Activated T-helper 2 cell treated with anti-CD3 and anti-CD28 coated beads, Interferon-gamma antibody, Interleukin-2, Interleukin-4, amounts not matched to agents 10 μg/mL and 5 μg/mL and 100 μg/mL, durations not matched to agents 14 hours and 24 hours and 36 hours (primary cell): ENCODE data around the gene CCNY. TPM values are rescaled to one million over a fixed set of nuclear protein-coding genes. Genes with fewer than 3 reads are reported as not detected.
A peak's percentile ranks its signal among the peaks of the same experiment; 100 is the strongest.

ENCODE experiments used
- DNase-seq: peaks from one replicate; pipeline ENCODE4 v3.0.0; 2021; ENCODE audit warnings: low spot score
- H3K27ac Mint-ChIP-seq: one replicate; pipeline ENCODE4 v1.8.0; 2021; ENCODE audit warnings: mixed read lengths
- H3K27me3 Mint-ChIP-seq: one replicate; pipeline ENCODE4 v1.8.0; 2021; ENCODE audit warnings: low read depth, mixed read lengths
- H3K36me3 Mint-ChIP-seq: one replicate; pipeline ENCODE4 v1.8.0; 2021; ENCODE audit warnings: low read depth, mixed read lengths
- H3K4me1 Mint-ChIP-seq: one replicate; pipeline ENCODE4 v1.8.0; 2021; ENCODE audit warnings: low read depth, mixed read lengths
- H3K4me3 Mint-ChIP-seq: one replicate; pipeline ENCODE4 v1.8.0; 2021; ENCODE audit warnings: low read depth, mild to moderate bottlenecking, moderate library complexity, mixed read lengths
- H3K9me3 Mint-ChIP-seq: one replicate; pipeline ENCODE4 v1.8.0; 2021; ENCODE audit warnings: mixed read lengths
- intact Hi-C: fragments of 100-400 bp; cut with micrococcal nuclease; formaldehyde crosslinking; loops from one replicate; pipeline ENCODE4 v1.15.1; 2023
- total RNA-seq: library from RNA; stranded (reverse); gene quantifications from 2 replicates; pipeline ENCODE4 v1.2.3, GENCODE V29; 2022

The CCNY gene
- total RNA-seq, 1 donor from 2014 or later, result 60.4 TPM

DNA sequence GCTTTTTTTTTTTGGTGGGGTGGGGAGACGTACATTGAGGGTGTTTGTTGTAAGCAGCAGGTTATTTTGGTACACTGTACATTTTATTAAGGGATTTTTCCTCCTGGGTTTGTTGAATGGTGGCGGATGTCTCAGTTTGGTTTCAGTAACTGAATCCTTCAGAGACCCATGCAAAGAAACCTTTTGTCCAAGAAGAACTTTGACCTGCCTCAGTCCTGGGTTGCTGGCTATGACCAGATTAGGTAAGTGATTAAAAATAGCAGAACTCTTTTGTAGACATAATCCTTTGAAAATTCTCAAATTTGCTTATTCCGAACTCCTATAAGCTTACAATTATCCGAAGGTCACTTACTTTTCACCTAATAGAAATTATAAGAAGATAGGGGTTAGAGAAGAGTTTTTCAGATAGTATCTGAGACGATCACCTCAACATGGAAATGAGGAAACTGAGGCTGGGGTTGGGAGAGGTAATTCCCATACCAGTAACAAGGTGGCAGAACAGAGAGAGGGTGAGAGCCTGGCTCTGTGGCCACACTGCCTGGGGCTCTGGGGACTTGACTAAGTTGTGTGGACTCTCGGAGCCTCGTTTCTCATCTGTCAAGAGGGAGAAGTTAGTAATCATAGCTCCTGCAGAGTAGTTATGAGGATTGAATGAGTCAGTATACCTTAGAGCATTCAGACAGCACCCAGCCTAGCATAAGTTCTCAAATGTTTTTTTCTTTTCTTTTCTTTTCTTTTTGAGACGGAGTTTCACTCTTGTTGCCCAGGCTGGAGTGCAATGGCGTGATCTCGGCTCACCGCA lies 87.4 kb downstream of the CCNY start:
- H3K4me1 Mint-ChIP-seq, result peaks cover 15% of the 10 kb centered on the region
- no peaks in the 10 kb centered on the region for H3K27me3 Mint-ChIP-seq
- H3K4me3 Mint-ChIP-seq, result no peak overlapping the region
- H3K36me3 Mint-ChIP-seq, result no peaks in the 10 kb centered on the region
- no peak overlapping the region for H3K27ac Mint-ChIP-seq
- no peaks in the 10 kb centered on the region for H3K9me3 Mint-ChIP-seq
- no peak for DNase-seq
- intact Hi-C loops, result no loop called here

DNA sequence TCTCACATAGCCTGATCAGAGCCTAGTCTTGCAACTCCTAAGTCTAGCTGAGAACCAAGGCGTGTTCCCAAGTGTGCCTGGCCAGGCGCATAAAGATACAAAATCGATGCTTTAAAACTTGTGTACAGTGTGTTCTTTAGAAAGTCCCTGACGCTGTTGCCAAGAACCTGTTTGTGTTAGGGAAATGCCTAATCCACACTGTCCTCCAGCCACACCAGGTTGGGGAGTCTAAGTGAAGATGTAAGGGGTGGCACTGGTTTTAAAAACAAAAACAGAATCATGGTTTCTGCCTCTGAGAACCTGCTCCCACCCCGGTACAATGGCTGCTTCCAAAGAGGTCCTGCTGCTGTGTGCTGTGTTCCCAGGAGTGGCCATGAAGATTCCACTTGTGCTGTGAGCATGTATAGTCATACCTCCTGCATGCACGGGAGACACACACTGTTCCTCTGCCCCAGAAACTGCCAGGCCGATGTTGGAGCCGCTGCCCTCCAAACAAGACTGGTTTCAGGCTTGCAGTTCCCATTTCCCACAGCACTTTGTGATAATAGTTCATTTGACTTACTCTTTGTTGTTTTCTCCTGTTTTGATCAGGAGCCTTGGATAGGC lies 88.5 kb downstream of the CCNY start:
- intact Hi-C loops, result no loop called here
- Mint-ChIP-seq H3K4me3 (no peak overlapping the region), H3K4me1 (peaks cover 14% of the 10 kb centered on the region), H3K27ac (no peak overlapping the region), H3K27me3 (no peaks in the 10 kb centered on the region), H3K9me3 (no peaks in the 10 kb centered on the region), H3K36me3 (no peaks in the 10 kb centered on the region)
- DNase-seq, result no peak

DNA sequence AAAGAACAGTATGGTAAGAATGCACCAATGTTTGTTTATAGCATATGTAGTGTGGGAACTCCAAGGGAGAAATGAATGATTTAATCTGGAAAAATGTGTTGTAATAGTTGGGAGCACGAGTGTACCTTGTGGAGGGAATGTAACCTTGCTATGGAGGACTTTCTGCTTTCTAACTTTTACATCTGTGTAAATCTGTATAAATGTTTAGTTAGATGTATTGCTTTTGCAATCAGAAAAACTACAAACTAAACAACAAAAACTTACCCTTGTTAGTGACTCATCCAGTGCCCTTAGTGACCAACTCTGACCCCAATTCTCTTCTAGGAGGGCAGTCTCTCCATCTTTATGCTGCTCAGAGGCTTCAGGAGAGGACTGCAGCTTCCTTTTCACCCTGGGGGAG lies 89.3 kb downstream of the CCNY start:
- H3K9me3 Mint-ChIP-seq, result no peaks in the 10 kb centered on the region
- peaks cover 8% of the 10 kb centered on the region for H3K4me1 Mint-ChIP-seq
- H3K4me3 Mint-ChIP-seq, result no peak overlapping the region
- intact Hi-C loops, result no loop called here
- DNase-seq, result no peak
- no peaks in the 10 kb centered on the region for H3K36me3 Mint-ChIP-seq
- no peak overlapping the region for H3K27ac Mint-ChIP-seq
- no peaks in the 10 kb centered on the region for H3K27me3 Mint-ChIP-seq

DNA sequence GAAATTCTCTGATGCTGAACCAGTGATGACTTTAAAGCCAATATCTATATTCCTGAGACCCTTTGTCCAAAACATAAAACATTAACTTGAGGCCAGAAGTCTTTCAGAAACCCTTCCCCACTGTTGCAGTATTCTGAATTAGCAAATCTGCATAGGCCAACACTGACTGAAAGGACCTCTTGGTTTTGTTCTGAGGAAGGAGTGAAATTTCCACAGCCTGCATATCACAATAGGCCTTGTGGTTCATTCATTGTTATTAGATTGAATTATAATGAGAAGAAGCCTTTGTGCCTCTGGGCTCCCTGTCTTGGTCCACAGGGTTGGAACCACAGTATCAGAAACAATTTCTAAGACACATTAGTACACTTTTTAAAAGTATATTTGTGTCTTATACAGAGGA lies 90.3 kb downstream of the CCNY start:
- intact Hi-C loops, result no loop called here
- no peak overlapping the region for H3K27ac Mint-ChIP-seq
- no peaks in the 10 kb centered on the region for H3K27me3 Mint-ChIP-seq

DNA sequence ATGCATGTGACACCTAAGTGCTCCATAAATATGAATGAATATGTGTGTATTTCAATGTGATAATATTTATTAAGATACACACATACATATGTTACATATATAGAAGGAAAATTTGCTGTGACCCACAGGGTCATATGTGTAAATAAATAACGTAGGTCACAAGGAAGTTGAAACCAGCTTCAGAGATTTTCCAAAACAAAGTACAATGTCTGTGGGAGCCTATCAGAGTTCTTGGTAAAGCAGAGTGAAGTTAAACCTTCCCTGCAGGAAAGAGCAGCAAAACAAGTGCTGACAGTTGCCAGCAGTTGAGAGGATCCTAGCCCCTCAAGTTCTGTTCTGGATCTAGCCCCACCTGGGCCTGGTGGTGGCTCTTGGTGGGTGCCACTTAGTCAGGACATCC lies 91.2 kb downstream of the CCNY start:
- H3K4me1 Mint-ChIP-seq, result peaks cover 18% of the 10 kb centered on the region
- H3K27me3 Mint-ChIP-seq, result no peaks in the 10 kb centered on the region
- intact Hi-C loops, result no loop called here
- no peak for DNase-seq
- H3K4me3 Mint-ChIP-seq, result no peak overlapping the region
- H3K9me3 Mint-ChIP-seq, result no peaks in the 10 kb centered on the region
- no peaks in the 10 kb centered on the region for H3K36me3 Mint-ChIP-seq
- H3K27ac Mint-ChIP-seq, result no peak overlapping the region

More for the DNA sequence above, 90.3 kb downstream of the CCNY start:
- Mint-ChIP-seq H3K4me3 (no peak overlapping the region), H3K4me1 (peaks cover 13% of the 10 kb centered on the region), H3K9me3 (no peaks in the 10 kb centered on the region), H3K36me3 (no peaks in the 10 kb centered on the region)
- no peak for DNase-seq

DNA sequence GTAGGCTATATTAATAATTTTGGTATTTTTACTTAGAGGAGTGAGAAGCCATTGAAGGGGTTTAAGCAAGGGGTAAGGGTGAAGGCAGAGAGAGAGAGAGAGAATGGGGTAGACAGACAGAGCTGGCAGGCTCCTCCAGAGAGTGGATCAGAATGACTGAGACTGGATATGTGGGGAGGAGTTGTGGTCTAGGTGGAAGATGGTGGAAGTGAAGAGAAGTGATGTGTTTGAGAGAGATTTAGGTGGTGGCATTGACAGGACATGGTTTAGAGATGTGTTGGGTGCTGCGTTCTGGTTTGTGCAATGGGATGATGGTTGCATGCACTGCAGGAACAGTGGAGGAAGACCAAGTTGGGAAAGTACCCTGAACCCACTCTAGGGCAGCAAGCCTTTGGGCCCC lies 92.2 kb downstream of the CCNY start:
- Mint-ChIP-seq H3K9me3 (no peaks in the 10 kb centered on the region), H3K27ac (no peak overlapping the region), H3K4me1 (peaks cover 18% of the 10 kb centered on the region), H3K4me3 (no peak overlapping the region), H3K36me3 (no peaks in the 10 kb centered on the region), H3K27me3 (no peaks in the 10 kb centered on the region)
- DNase-seq, result no peak
- intact Hi-C loops, result no loop called here

DNA sequence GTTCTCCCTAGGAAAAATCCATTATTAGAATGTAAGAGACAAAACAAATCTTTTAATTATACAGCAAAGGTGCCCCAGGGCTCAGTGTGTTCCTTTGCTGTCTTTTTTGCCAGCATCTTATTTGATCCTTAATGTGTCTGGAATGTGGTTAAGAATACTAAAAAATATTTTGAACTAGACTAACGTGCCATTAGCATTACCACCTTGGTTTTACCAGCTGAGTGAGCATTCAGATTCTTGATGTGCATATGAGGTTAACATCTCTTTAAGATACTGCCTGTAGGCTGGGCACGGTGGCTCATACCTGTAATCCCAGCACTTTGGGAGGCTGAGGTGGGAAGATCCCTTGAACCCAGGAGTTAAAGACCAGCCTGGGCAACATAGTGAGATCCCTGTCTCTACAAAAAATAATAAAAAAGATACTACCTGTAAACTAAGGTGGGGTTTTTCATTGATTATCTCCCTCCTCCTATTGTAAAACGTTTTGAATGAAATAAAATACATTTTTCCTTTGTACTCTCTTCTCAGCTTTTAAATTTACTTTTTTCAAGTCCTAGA lies 96.6 kb downstream of the CCNY start:
- H3K27me3 Mint-ChIP-seq, result no peaks in the 10 kb centered on the region
- intact Hi-C loops, result no loop called here
- H3K4me3 Mint-ChIP-seq, result no peak overlapping the region
- peaks cover 34% of the 10 kb centered on the region for H3K4me1 Mint-ChIP-seq
- peaks cover 18% of the 10 kb centered on the region for H3K36me3 Mint-ChIP-seq
- peaks cover 8% of the 10 kb centered on the region for H3K9me3 Mint-ChIP-seq
- DNase-seq, result no peak
- H3K27ac Mint-ChIP-seq, result no peak overlapping the region

DNA sequence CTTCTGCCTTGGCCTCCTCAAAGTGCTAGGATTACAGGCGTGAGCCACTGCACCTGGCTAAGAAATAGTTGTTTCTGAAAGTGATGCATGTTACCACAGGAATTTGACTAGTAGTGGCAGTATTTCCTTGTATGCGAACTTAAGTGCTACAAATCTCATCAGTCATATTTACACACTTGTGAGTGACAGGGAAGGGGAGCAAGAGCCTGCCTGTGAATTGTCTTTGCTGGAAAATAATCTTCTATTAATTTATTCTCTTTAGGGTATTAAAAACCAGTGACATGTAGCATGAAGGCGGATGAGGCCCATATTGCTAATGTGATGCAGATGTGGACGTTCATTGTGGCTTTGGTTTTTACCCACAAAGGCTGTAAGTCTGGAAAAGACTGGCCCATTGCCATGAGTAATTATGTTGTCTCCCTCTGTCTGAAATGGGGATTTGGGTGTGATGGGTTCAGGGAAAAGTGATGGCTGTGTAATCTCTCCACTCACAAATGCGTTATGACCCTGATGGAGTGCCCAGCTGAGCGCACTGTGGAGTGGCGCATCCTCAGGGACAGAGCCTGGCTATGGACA lies 97.6 kb downstream of the CCNY start:
- H3K27ac Mint-ChIP-seq, result no peak overlapping the region
- peaks cover 14% of the 10 kb centered on the region for H3K9me3 Mint-ChIP-seq
- intact Hi-C loops, result loop anchor here (1.0 kb wide), 1 partner anchor 8 kb away; no protein-coding TSS in a partner anchor
- H3K27me3 Mint-ChIP-seq, result no peaks in the 10 kb centered on the region
- peaks cover 25% of the 10 kb centered on the region for H3K4me1 Mint-ChIP-seq
- DNase-seq, result no peak
- no peak overlapping the region for H3K4me3 Mint-ChIP-seq
- H3K36me3 Mint-ChIP-seq, result peaks cover 24% of the 10 kb centered on the region

DNA sequence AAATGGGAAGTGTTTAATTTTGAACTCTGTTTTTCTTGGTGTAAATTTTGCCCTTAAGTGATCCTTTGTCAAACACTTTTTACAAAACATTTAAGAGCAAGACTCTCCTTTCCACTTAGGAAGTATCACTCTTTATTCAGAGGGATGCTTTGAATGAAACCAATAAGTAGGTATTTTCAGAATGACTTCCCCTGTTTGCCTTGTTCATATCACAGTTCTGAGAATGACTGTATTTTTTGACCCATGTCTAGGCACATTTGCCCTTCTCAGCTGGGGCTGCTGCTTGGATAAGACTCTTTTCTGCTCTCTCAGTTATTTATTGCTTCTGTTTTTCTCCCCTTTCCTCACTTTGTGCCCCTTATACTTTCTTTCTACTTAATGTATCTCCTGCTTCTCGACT lies 98.2 kb downstream of the CCNY start:
- Mint-ChIP-seq H3K9me3 (peaks cover 20% of the 10 kb centered on the region), H3K27ac (no peak overlapping the region), H3K4me1 (peaks cover 25% of the 10 kb centered on the region), H3K27me3 (no peaks in the 10 kb centered on the region), H3K4me3 (no peak overlapping the region), H3K36me3 (peaks cover 30% of the 10 kb centered on the region)
- DNase-seq, result no peak
- intact Hi-C loops, result loop anchor here (1.0 kb wide), 1 partner anchor 8 kb away; no protein-coding TSS in a partner anchor

DNA sequence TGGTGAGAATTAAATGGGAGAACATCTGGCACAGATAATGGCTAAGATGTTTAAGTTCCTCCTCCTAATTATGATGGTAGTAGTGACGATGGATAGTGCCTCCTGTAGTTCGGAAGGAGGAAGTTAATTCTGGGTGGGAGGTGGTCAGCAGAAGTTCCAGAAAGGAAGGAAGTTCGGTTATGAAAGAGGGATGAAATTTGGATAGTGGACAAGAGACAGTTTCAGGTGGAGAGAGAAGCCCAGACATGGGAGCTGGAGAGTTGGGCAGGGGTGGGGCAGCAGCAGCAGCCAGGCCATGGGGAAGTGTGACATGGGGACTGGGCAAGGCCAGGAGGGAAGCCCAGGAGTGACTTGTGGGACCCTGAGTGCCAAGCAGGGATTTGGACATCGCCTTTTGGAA lies 99.5 kb downstream of the CCNY start:
- Mint-ChIP-seq H3K9me3 (peaks cover 31% of the 10 kb centered on the region), H3K27me3 (no peaks in the 10 kb centered on the region), H3K36me3 (peaks cover 40% of the 10 kb centered on the region), H3K4me3 (no peak overlapping the region), H3K4me1 (peaks cover 27% of the 10 kb centered on the region), H3K27ac (peak overlapping the region; percentile 18)
- intact Hi-C loops, result no loop called here
- no peak for DNase-seq

DNA sequence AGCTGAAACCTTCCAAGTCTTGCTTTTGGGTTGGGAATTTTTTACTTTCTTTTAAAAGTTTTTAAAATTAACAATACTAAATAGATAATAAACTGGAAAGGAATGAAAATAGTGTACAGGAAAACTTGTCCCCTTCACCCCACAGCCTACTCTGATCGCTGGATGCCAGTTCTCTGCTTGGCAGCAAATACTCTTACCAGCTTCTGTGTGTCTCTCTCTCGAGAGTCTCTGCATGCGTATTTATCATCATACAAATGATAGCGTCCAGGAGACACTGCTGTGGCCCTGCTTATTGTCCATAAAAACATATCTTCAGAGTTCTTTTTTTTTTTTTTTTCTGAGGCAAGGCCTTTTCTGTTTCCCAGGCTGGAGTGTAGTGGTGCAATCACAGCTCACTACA lies 101.5 kb downstream of the CCNY start:
- no peak overlapping the region for H3K27ac Mint-ChIP-seq
- intact Hi-C loops, result no loop called here
- no peak for DNase-seq
- peaks cover 48% of the 10 kb centered on the region for H3K9me3 Mint-ChIP-seq
- peaks cover 35% of the 10 kb centered on the region for H3K4me1 Mint-ChIP-seq
- H3K36me3 Mint-ChIP-seq, result peaks cover 55% of the 10 kb centered on the region
- H3K4me3 Mint-ChIP-seq, result no peak overlapping the region
- no peaks in the 10 kb centered on the region for H3K27me3 Mint-ChIP-seq

DNA sequence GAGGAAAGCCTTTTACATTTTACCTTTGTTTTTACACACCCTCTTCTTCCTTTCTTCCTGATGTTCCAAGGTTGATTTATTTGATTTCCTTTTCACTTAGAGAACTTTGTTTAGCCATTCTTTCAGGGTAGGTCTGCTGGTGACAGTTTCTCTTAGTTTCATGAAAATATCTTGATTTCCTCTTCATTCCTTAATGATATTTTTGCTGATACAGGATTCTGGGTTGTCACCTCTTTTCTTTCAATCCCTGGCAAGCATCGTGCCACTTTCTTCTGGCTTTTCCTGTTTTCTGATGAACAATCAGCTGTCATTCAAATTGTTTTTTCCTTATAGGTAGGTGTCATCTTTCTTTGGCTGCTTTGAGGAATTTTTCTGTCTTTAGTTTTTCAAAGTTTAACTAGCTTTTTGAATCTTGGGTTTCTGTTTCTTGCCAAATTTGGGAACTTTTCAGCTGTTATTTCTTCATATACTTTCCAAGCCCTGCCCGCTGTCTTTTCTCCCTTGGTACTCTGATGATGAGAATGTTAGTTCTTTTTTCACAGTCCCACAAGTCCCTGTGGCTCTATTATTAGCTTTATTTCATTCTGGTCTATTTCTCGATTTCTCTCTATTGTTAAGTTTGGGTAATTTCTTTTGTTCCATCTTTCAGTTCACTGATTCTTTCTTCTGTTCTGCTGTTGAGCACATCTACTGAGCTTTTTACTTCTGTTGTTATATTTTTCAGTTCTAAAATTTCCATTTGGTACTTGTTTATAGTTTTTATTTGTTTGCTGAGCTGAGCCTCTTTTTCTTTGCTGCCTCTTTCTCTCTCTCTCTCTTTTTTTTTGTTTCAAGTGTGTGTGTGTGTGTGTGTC lies 102.6 kb downstream of the CCNY start:
- intact Hi-C loops, result no loop called here
- H3K9me3 Mint-ChIP-seq, result peaks cover 56% of the 10 kb centered on the region
- no peak overlapping the region for H3K27ac Mint-ChIP-seq
- peaks cover 63% of the 10 kb centered on the region for H3K36me3 Mint-ChIP-seq
- peaks cover 33% of the 10 kb centered on the region for H3K4me1 Mint-ChIP-seq
- no peak for DNase-seq
- H3K4me3 Mint-ChIP-seq, result no peak overlapping the region
- H3K27me3 Mint-ChIP-seq, result no peaks in the 10 kb centered on the region
